Keratinocyte (primary cell): ENCODE data around the gene TMEM134. TPM values are rescaled to one million over a fixed set of nuclear protein-coding genes. Genes with fewer than 3 reads are reported as not detected.

Source experiments
- DNase-seq: peaks from one replicate; pipeline ENCODE4 v3.0.0-alpha.2; 2011; ENCODE audit warnings: low read depth, missing footprints, low spot score
- FAIRE-seq: peaks from 2 replicates; lab custom pipeline; 2011; peaks lifted over from hg19 to GRCh38; lab: Jason Lieb, UNC
- H2AFZ ChIP-seq: 2 replicates; pipeline ENCODE4 v1.6.0; 2012; ENCODE audit warnings: low read length, control low read depth, inconsistent platforms; ENCODE audit not compliant: control insufficient read depth
- H3K27ac ChIP-seq: 2 replicates; pipeline ENCODE4 v1.5.1; 2011; ENCODE audit warnings: low read length; ENCODE audit not compliant: control insufficient read depth, insufficient read depth
- H3K27me3 ChIP-seq: 3 replicates; pipeline ENCODE4 v1.6.0; 2011; ENCODE audit warnings: low read length; ENCODE audit not compliant: control insufficient read depth, insufficient read depth; ENCODE audit errors: extremely low read depth
- H3K36me3 ChIP-seq, 2 experiments: 2 replicates in 1 of 2; 3 replicates in 1 of 2; pipeline ENCODE4 v1.5.1; 2011; ENCODE audit warnings: low read length in 2 of 2, mild to moderate bottlenecking in 1 of 2; ENCODE audit not compliant: control insufficient read depth in 2 of 2, insufficient read depth in 2 of 2; ENCODE audit errors: extremely low read depth in 1 of 2
- H3K4me1 ChIP-seq: 3 replicates; pipeline ENCODE4 v1.5.1; 2011; ENCODE audit warnings: low read length; ENCODE audit not compliant: control insufficient read depth, insufficient read depth; ENCODE audit errors: extremely low read depth
- H3K4me2 ChIP-seq: 3 replicates; pipeline ENCODE4 v1.6.0; 2011; ENCODE audit warnings: low read depth, low read length; ENCODE audit not compliant: control insufficient read depth, insufficient read depth; ENCODE audit errors: extremely low read depth
- H3K4me3 ChIP-seq, 3 experiments: fragments of 200-600 bp in 1 of 3; sonication (generic) in 1 of 3; 2 replicates in 2 of 3; 3 replicates in 1 of 3; pipeline ENCODE4 v1.5.1; 2011 to 2016; ENCODE audit warnings: low read length in 3 of 3, mild to moderate bottlenecking in 3 of 3, control low read depth in 2 of 3, inconsistent platforms in 1 of 3, low read depth in 1 of 3, mixed read lengths in 1 of 3, mixed run types in 1 of 3, moderate library complexity in 1 of 3; ENCODE audit not compliant: control insufficient read depth in 2 of 3, insufficient read depth in 2 of 3; ENCODE audit errors: extremely low read depth in 1 of 3
- H3K79me2 ChIP-seq: 2 replicates; pipeline ENCODE4 v1.6.0; 2012; ENCODE audit warnings: low read length; ENCODE audit not compliant: control insufficient read depth, insufficient read depth
- H3K9ac ChIP-seq: 3 replicates; pipeline ENCODE4 v1.6.0; 2011; ENCODE audit warnings: low read length; ENCODE audit not compliant: control insufficient read depth, insufficient read depth; ENCODE audit errors: extremely low read depth
- H3K9me1 ChIP-seq: 3 replicates; pipeline ENCODE4 v1.6.0; 2011; ENCODE audit warnings: low read length; ENCODE audit not compliant: control insufficient read depth, insufficient read depth; ENCODE audit errors: extremely low read depth
- H3K9me3 ChIP-seq: 2 replicates; pipeline ENCODE4 v1.5.1; 2012; ENCODE audit warnings: low read depth, low read length; ENCODE audit not compliant: control insufficient read depth
- H4K20me1 ChIP-seq: 3 replicates; pipeline ENCODE4 v1.6.0; 2011; ENCODE audit warnings: low read length; ENCODE audit not compliant: control insufficient read depth, insufficient read depth; ENCODE audit errors: extremely low read depth
- CTCF ChIP-seq, 3 experiments: IDR thresholded peaks in 1 of 3; conservative IDR thresholded peaks in 1 of 3; optimal IDR thresholded peaks in 1 of 3; 2 replicates in 2 of 3; 3 replicates in 1 of 3; pipeline versions ENCODE3 to v1.5.1; 2011; ENCODE audit warnings: low read length in 3 of 3, mild to moderate bottlenecking in 3 of 3, moderate library complexity in 2 of 3, control low read depth in 1 of 3, inconsistent platforms in 1 of 3; ENCODE audit not compliant: insufficient read depth in 2 of 3; ENCODE audit errors: extremely low read depth in 1 of 3
- EZH2 ChIP-seq: IDR thresholded peaks from one replicate; pipeline ENCODE4 v1.6.1; 2012; ENCODE audit warnings: inconsistent platforms, mild to moderate bottlenecking, low read length, moderate library complexity
- dilution Hi-C: fragments of 300-500 bp; cut with MboI; formaldehyde crosslinking; loops from one replicate; pipeline ENCODE4 v1.7.0; 2020; ENCODE audit warnings: low sequenced_read_pairs; ENCODE audit not compliant: extremely low pct_ligation_motif_present
- polyA plus RNA-seq, 5 experiments: library from polyadenylated mRNA; depleted of rRNA in 3 of 5; stranded (reverse) in 3 of 5; stranded (forward) in 1 of 5; unstranded in 1 of 5; fragments of >200 nt; gene quantifications; 1 replicate in 1 of 5; 2 replicates in 3 of 5; 3 replicates in 1 of 5; pipeline versions ENCODE4 v1.2.1 to v1.2.3, GENCODE V29; 2011 to 2012; ENCODE audit warnings: missing spikeins in 2 of 5, low read depth in 1 of 5, low replicate concordance in 1 of 5

TMEM134 gene
- polyA plus RNA-seq, 1 donor (not counting 4 experiments of a cell fraction or from before 2014, with no cell fraction given): 24.7 TPM

GRCh38 chr11:67507864-67508485 lies 38.9 kb upstream of the TMEM134 start, which contains the start of gene CDK2AP2:
CDK2AP2 (minus strand) TSS chr11:67508162; CDS start chr11:67508082, 80 bp downstream.
- Histone ChIP-seq H3K27ac (peak within 1 kb of the TSS; percentile 93), H3K9me1 (no peaks in the 10 kb centered on the region), H3K4me3 (peak within 1 kb of the TSS; percentile 83 to 89 (median 88)), H4K20me1 (no peaks in the 10 kb centered on the region), H3K9me3 (no peaks in the 10 kb centered on the region), H3K27me3 (no peaks in the 10 kb centered on the region), H3K9ac (peak within 1 kb of the TSS; percentile 90), H3K4me2 (peak within 1 kb of the TSS; percentile 87), H3K36me3 (no peaks in the 10 kb centered on the region), H3K4me1 (peaks cover 27% of the 10 kb centered on the region), H2AFZ (peak within 1 kb of the TSS; percentile 94), H3K79me2 (peaks cover 15% of the 10 kb centered on the region)
- no peak for TF ChIP-seq CTCF (optimal IDR thresholded peaks at IDR 0.05 in 1 of 3, IDR thresholded peaks at IDR 0.05 in 1 of 3, conservative IDR thresholded peaks at IDR 0.05 in 1 of 3; ENCODE audit: extremely low read depth in 1 of 3, insufficient read depth in 2 of 3, low read length in 3 of 3)
- TF ChIP-seq EZH2: no peak
- dilution Hi-C loops: no loop called here
- DNase-seq (peak; percentile 96), FAIRE-seq (peak; percentile 68)

- H3K27me3 ChIP-seq: no peaks in the 10 kb centered on the region
- H3K9me3 ChIP-seq: no peaks in the 10 kb centered on the region
- no peak for FAIRE-seq
- H3K9ac ChIP-seq: peak overlapping the region; percentile 74
- peak overlapping the region; percentile 86 for H2AFZ ChIP-seq
- H3K27ac ChIP-seq: peak overlapping the region; percentile 71
- peaks cover 27% of the 10 kb centered on the region for H3K4me1 ChIP-seq
- no peaks in the 10 kb centered on the region for H4K20me1 ChIP-seq
- H3K79me2 ChIP-seq: peaks cover 15% of the 10 kb centered on the region
- DNase-seq: peak; percentile 86
- TF ChIP-seq CTCF (optimal IDR thresholded peaks at IDR 0.05 in 1 of 3, IDR thresholded peaks at IDR 0.05 in 1 of 3, conservative IDR thresholded peaks at IDR 0.05 in 1 of 3; ENCODE audit: extremely low read depth in 1 of 3, insufficient read depth in 2 of 3, low read length in 3 of 3): no peak
- TF ChIP-seq EZH2: no peak
- peaks cover 0 to 1% of the 10 kb centered on the region in 2 experiments for H3K36me3 ChIP-seq
- no peaks in the 10 kb centered on the region for H3K9me1 ChIP-seq
- dilution Hi-C loops: no loop called here
- H3K4me3 ChIP-seq: peak overlapping the region; percentile 73 to 89 (median 88)
- H3K4me2 ChIP-seq: peak overlapping the region; percentile 87
Measured at GRCh38 chr11:67507242-67507863, 38.3 kb upstream of the TMEM134 start.
